Measurements from ENCODE around the gene RELB. TPM values are rescaled to one million over a fixed set of nuclear protein-coding genes. Genes with fewer than 3 reads are reported as not detected.

The RELB gene
- total RNA-seq, 2 donors from 2014 or later, result 14.3 to 22.7 TPM

DNA sequence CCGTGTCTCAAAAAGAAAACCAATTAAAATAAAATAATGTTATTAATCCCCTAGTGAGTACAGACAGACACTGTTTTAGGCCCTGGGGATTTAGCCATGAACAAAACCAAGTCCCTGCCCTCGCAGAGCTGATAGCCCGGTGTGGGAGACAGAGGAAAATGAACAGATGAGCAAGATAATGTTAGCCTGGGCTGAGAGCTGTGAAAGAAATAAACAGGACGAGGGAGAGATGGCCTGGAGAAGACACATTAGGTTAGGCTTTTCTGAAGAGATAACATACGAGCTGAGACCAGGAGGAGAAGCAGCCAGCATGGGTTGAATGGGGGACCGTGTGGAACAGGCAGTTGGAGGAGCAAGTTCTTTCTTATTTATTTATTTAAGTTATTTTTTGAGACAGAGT lies 9.0 kb downstream of the RELB start:
- intact Hi-C loops (cut with DNase I), result no loop called here
- DNase-seq (ENCODE audit: low spot score), result no peak

GRCh38 chr19:45011959-45012358 lies 10.7 kb downstream of the RELB start:
- intact Hi-C loops (cut with DNase I), result no loop called here
- no peak for DNase-seq (ENCODE audit: low spot score)

GRCh38 chr19:45016388-45017314 lies 15.4 kb downstream of the RELB start:
- no peak for DNase-seq (ENCODE audit: low spot score)
- intact Hi-C loops (cut with DNase I), result no loop called here

DNA sequence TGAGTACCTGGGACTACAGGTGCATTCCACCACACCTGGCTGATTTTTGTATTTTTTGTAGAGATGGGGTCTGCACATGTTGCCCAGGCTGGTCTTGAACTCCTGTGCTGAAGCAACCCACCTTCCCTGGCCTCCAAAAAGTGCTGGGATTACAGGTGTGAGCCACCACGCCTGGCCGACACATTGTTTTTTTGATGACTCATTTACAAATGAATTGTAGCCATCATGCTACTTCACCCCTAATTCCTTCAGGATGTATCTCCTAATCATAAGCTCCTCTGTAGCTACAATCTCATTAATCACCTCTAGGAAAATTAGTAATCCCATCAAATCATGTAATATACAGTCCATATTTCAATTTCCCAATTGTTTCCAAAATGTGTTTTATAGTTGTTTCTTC lies 17.9 kb downstream of the RELB start:
- intact Hi-C loops (cut with DNase I), result no loop called here
- no peak for DNase-seq (ENCODE audit: low spot score)

- intact Hi-C loops (cut with DNase I), result no loop called here
- no peak for DNase-seq (ENCODE audit: low spot score)
Measured at GRCh38 chr19:45020071-45020470, 18.8 kb downstream of the RELB start.

- no peak for DNase-seq (ENCODE audit: low spot score)
- intact Hi-C loops (cut with DNase I), result loop anchor here in 1 of 2 donors (1.0 kb wide), 1 partner anchor 30 kb away; no protein-coding TSS in a partner anchor
Measured at GRCh38 chr19:45021971-45022370, 20.7 kb downstream of the RELB start.

GRCh38 chr19:45023048-45023447 lies 21.8 kb downstream of the RELB start:
- intact Hi-C loops (cut with DNase I), result no loop called here
- no peak for DNase-seq (ENCODE audit: low spot score)

DNA sequence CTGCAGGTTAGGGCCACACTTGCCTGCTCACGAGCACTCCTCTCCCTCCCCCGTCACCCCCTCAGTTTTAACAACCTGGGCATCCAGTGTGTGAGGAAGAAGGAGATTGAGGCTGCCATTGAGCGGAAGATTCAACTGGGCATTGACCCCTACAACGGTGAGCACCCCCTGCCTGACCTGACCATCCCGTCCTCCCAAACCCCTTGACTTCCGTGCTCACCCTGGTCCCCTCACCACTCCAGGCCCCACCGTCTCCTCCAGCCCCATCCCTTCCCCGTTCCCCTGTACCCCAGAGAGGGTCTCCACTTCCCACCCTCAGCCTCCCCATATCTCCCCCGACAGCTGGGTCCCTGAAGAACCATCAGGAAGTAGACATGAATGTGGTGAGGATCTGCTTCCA lies 24.0 kb downstream of the RELB start:
- DNase-seq (ENCODE audit: low spot score), result no peak
- intact Hi-C loops (cut with DNase I), result no loop called here

GRCh38 chr19:45027371-45027770 lies 26.1 kb downstream of the RELB start:
- intact Hi-C loops (cut with DNase I), result no loop called here
- DNase-seq (ENCODE audit: low spot score), result no peak

- DNase-seq (ENCODE audit: low spot score), result no peak
- intact Hi-C loops (cut with DNase I), result loop anchor here in 1 of 2 donors (5.0 to 10.0 kb wide), 2 partner anchors 371 to 984 kb away; no protein-coding TSS in a partner anchor
Measured at GRCh38 chr19:45030825-45031224, 29.6 kb downstream of the RELB start.

DNA sequence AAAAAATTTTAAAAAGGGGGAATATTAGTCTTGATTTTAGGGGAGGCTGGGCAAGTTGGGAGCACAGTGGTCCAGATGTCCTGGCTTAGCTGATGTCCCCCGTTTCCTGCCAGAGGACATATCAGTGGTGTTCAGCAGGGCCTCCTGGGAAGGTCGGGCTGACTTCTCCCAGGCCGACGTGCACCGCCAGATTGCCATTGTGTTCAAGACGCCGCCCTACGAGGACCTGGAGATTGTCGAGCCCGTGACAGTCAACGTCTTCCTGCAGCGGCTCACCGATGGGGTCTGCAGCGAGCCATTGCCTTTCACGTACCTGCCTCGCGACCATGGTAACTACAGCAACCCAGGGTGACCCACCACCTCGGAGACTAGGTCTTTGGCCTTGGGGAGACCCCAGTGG lies 31.2 kb downstream of the RELB start:
- DNase-seq (ENCODE audit: low spot score), result no peak
- intact Hi-C loops (cut with DNase I), result loop anchor here in 1 of 2 donors (5.0 to 10.0 kb wide), 2 partner anchors 370 to 982 kb away; no protein-coding TSS in a partner anchor

DNA sequence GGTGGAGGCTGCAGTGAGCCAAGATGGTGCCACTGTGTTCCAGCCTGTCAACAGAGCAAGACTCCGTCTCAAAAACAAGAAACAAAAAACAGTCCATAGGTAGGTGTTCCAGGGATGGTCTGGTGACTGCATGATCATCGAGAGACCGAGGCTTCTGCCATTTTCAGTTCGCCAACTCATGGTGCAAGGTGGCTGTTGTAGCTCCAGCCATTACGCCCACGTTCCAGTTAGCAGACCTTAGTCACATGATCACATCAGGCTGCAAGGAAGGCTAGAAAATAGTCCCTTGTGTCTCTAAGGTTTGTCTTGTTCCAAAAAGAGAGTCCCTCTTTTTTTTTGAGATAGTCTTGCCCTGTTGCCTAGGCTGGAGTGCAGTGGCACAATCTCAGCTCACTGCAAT lies 34.5 kb downstream of the RELB start:
- no peak for DNase-seq (ENCODE audit: low spot score)
- intact Hi-C loops (cut with DNase I), result loop anchor here in 1 of 2 donors (10.0 kb wide), 1 partner anchor 979 kb away; no protein-coding TSS in a partner anchor

GRCh38 chr19:45037393-45038169 lies 36.3 kb downstream of the RELB start:
- no peak for DNase-seq (ENCODE audit: low spot score)
- intact Hi-C loops (cut with DNase I), result loop anchor here in 1 of 2 donors (10.0 kb wide), 1 partner anchor 977 kb away; no protein-coding TSS in a partner anchor

GRCh38 chr19:45038931-45039893 lies 37.9 kb downstream of the RELB start, which contains the start of gene CLASRP:
CLASRP (plus strand) TSS chr19:45039045; CDS start chr19:45040213, 1,168 bp downstream.
- DNase-seq (ENCODE audit: low spot score), result peak; percentile 98
- intact Hi-C loops (cut with DNase I), result loop anchor here in 1 of 2 donors (10.0 kb wide), 1 partner anchor 976 kb away; no protein-coding TSS in a partner anchor

GRCh38 chr19:45040059-45040771 lies 39.0 kb downstream of the RELB start:
- DNase-seq (ENCODE audit: low spot score), result no peak

DNA sequence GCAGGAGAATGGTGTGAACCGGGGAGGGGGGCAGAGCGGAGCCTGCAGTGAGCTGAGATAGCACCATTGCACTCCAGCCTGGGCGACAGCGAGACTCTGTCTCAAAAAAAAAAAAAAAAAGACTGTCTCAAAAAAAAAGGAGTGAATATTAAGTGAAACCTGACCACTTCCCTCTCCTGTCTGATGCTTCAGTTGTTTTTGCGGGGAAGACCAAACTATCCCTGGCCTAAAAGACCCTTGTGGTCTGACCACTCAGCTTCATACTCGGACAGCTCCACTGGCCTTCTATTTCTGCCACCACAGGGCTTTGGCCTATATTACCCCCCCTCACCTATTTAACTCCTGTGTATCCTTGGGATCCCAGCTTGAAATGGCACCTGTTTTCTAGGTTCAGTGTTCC lies 39.9 kb downstream of the RELB start:
- intact Hi-C loops (cut with DNase I), result no loop called here
- DNase-seq (ENCODE audit: low spot score), result no peak

More at GRCh38 chr19:45040059-45040771, 39.0 kb downstream of the RELB start:
- intact Hi-C loops (cut with DNase I), result no loop called here

DNA sequence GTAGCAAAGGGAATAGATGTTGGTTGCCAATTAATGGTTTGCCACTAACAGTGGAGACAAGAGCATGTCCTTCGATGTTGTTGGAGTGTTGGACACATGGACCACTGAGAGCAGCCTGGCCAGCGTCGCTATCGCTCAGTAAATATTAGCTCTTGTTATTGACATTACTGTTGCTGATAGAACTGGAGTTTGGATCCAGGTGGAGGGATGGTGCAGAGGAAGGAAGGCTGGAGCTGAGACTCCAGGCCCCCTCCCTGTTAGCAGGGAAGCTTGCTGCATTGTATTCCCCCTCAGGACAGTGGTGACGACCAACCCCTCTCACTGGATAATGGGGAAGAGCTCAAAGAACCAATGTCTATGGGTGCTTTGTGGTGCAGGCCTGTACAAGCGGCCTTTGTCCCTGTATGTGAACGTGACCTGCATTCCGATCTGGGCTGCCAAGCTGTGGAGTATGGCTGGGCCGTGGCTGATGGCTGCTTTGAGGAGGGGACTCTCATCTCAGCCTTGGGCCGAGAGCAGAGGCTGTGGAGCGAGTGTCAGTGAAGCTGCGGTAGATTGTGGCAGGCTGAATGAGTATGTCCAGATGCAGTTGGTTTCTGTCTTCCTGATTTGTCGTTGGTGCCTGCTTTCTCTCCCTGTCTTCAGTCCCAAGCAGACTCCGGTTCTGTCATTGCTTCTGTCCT lies 44.5 kb downstream of the RELB start:
- no peak for DNase-seq (ENCODE audit: low spot score)
- intact Hi-C loops (cut with DNase I), result no loop called here
